IMR-90 (cell line): ENCODE measurements around the gene RAB3C. TPM values are rescaled to one million over a fixed set of nuclear protein-coding genes. Genes with fewer than 3 reads are reported as not detected.

Experiments used
- ATAC-seq: fragments of 200-7000 bp; cut with Tn5 transposase; 2 replicates; pipeline ENCODE4 v1.9.1; 2020; ENCODE audit warnings: low read depth, mild to moderate bottlenecking, moderate library complexity
- BruUV-seq: library from RNA; stranded (reverse); fragments of 400-500 nt; replicated peaks from 2 replicates; lab custom pipeline; 2021; lab: Mats Ljungman, UMichigan
- CTCF ChIA-PET: fragments of 300-600 bp; formaldehyde crosslinking; extraction: SDS; loops from one replicate; lab custom pipeline; 2021; ENCODE audit warnings: antibody characterized with exemption; lab: Yijun Ruan, JAX
- POLR2A ChIA-PET: fragments of 300-600 bp; sonication (Branson Sonifier 250); formaldehyde crosslinking; loops from one replicate; lab custom pipeline; 2022; ENCODE audit warnings: antibody characterized with exemption; ENCODE audit not compliant: unreplicated experiment; lab: Charles Lee
- DNase-seq: peaks from one replicate; pipeline ENCODE4 v3.0.0; 2013
- H2AFZ ChIP-seq: replicated peaks from 2 replicates; pipeline ENCODE3; 2013; ENCODE audit warnings: low read length, mild to moderate bottlenecking; ENCODE audit not compliant: poor library complexity
- H2AK5ac ChIP-seq: 2 replicates; pipeline ENCODE4 v1.6.1; 2013; ENCODE audit warnings: low read depth, low read length, inconsistent platforms
- H2AK9ac ChIP-seq: replicated peaks from 2 replicates; pipeline ENCODE3; 2013; ENCODE audit warnings: mild to moderate bottlenecking, low read depth, low read length, moderate library complexity; ENCODE audit not compliant: poor library complexity
- H2BK120ac ChIP-seq: 2 replicates; pipeline ENCODE4 v1.6.1; 2013; ENCODE audit warnings: low read depth, low read length, inconsistent platforms
- H2BK15ac ChIP-seq: 3 replicates; pipeline ENCODE4 v1.6.1; 2013; ENCODE audit warnings: low read depth, low read length, inconsistent platforms
- H2BK20ac ChIP-seq: 2 replicates; pipeline ENCODE4 v1.6.1; 2013; ENCODE audit warnings: low read depth, mild to moderate bottlenecking, inconsistent platforms, low read length, moderate library complexity
- H2BK5ac ChIP-seq: 2 replicates; pipeline ENCODE4 v1.6.1; 2013; ENCODE audit warnings: mild to moderate bottlenecking, low read depth, low read length, inconsistent platforms; ENCODE audit not compliant: poor library complexity, severe bottlenecking
- H3K14ac ChIP-seq: replicated peaks from 2 replicates; pipeline ENCODE4 v1.6.1; 2013; ENCODE audit warnings: low read depth, low read length, inconsistent platforms
- H3K18ac ChIP-seq: 2 replicates; pipeline ENCODE4 v1.6.1; 2013; ENCODE audit warnings: low read depth, low read length, control low read depth
- H3K23ac ChIP-seq: 2 replicates; pipeline ENCODE4 v1.6.1; 2013; ENCODE audit warnings: low read depth, low read length, inconsistent platforms
- H3K27ac ChIP-seq: 2 replicates; pipeline ENCODE4 v1.5.1; 2013; ENCODE audit warnings: mild to moderate bottlenecking, control low read depth, low read length; ENCODE audit not compliant: insufficient read depth
- H3K27me3 ChIP-seq: 2 replicates; pipeline ENCODE4 v1.6.1; 2013; ENCODE audit warnings: low read length; ENCODE audit not compliant: control insufficient read depth, insufficient read depth
- H3K36me3 ChIP-seq: 2 replicates; pipeline ENCODE4 v1.6.1; 2013; ENCODE audit warnings: low read length, mixed read lengths; ENCODE audit not compliant: control insufficient read depth, insufficient read depth
- H3K4ac ChIP-seq: 2 replicates; pipeline ENCODE4 v1.6.1; 2013; ENCODE audit warnings: low read depth, low read length, inconsistent platforms
- H3K4me1 ChIP-seq: 2 replicates; pipeline ENCODE4 v1.6.1; 2013; ENCODE audit warnings: low read length, mixed read lengths; ENCODE audit not compliant: control insufficient read depth, insufficient read depth
- H3K4me2 ChIP-seq: 2 replicates; pipeline ENCODE4 v1.6.1; 2013; ENCODE audit warnings: low read depth, mild to moderate bottlenecking, control low read depth, low read length, moderate library complexity
- H3K4me3 ChIP-seq: 2 replicates; pipeline ENCODE4 v1.5.1; 2013; ENCODE audit warnings: low read depth, mild to moderate bottlenecking, control low read depth, low read length, moderate library complexity; ENCODE audit not compliant: insufficient read depth
- H3K56ac ChIP-seq: 2 replicates; pipeline ENCODE4 v1.6.1; 2013; ENCODE audit warnings: low read length, inconsistent platforms; ENCODE audit not compliant: insufficient read depth; ENCODE audit errors: extremely low read depth
- H3K79me1 ChIP-seq, 2 experiments: 2 replicates each; pipeline ENCODE4 v1.6.1; 2013; ENCODE audit warnings: low read length in 2 of 2, inconsistent platforms in 1 of 2, low read depth in 1 of 2
- H3K9ac ChIP-seq: 2 replicates; pipeline ENCODE4 v1.6.1; 2013; ENCODE audit warnings: low read depth, low read length, control low read depth
- H3K9me1 ChIP-seq: 2 replicates; pipeline ENCODE4 v1.6.1; 2013; ENCODE audit warnings: low read length, inconsistent platforms; ENCODE audit not compliant: insufficient read depth
- H3K9me3 ChIP-seq: 2 replicates; pipeline ENCODE4 v1.6.1; 2013; ENCODE audit warnings: low read length; ENCODE audit not compliant: control insufficient read depth, insufficient read depth
- H4K20me1 ChIP-seq: 2 replicates; pipeline ENCODE4 v1.6.1; 2013; ENCODE audit warnings: low read length, inconsistent platforms; ENCODE audit not compliant: insufficient read depth
- H4K5ac ChIP-seq: 2 replicates; pipeline ENCODE4 v1.6.1; 2013; ENCODE audit warnings: mild to moderate bottlenecking, low read depth, low read length, control low read depth
- H4K8ac ChIP-seq, 2 experiments: 2 replicates each; pipeline ENCODE4 v1.6.1; 2013; ENCODE audit warnings: low read depth in 2 of 2, low read length in 2 of 2, control low read depth in 1 of 2, inconsistent platforms in 1 of 2
- H4K91ac ChIP-seq: 2 replicates; pipeline ENCODE4 v1.6.1; 2013; ENCODE audit warnings: low read depth, low read length, inconsistent platforms; ENCODE audit not compliant: insufficient read depth
- BHLHE40 ChIP-seq: fragments of 150-350 bp; IDR thresholded peaks from 2 replicates; pipeline ENCODE4 v1.6.1; 2016; ENCODE audit warnings: mild to moderate bottlenecking, low read depth, low read length
- CEBPB ChIP-seq: IDR thresholded peaks from 2 replicates; pipeline ENCODE4 v1.6.1; 2012; ENCODE audit warnings: low read depth, low read length, improper control_type of control experiment
- FOS ChIP-seq: fragments of 150-350 bp; IDR thresholded peaks from 2 replicates; pipeline ENCODE4 v1.6.1; 2016; ENCODE audit warnings: low read depth, low read length
- MAFK ChIP-seq: IDR thresholded peaks from 2 replicates; pipeline ENCODE4 v1.6.1; 2012; ENCODE audit warnings: low read depth, low read length, improper control_type of control experiment
- MAZ ChIP-seq: IDR thresholded peaks from 2 replicates; pipeline ENCODE4 v1.6.1; 2012; ENCODE audit warnings: low read depth, mild to moderate bottlenecking, low read length, improper control_type of control experiment, moderate library complexity, borderline replicate concordance
- NFE2L2 ChIP-seq: fragments of 150-350 bp; IDR thresholded peaks from 2 replicates; pipeline ENCODE4 v1.6.1; 2016; ENCODE audit warnings: low read depth, mild to moderate bottlenecking, low read length
- POLR2A ChIP-seq: IDR thresholded peaks from 2 replicates; pipeline ENCODE4 v1.6.1; 2012; ENCODE audit warnings: mild to moderate bottlenecking, low read depth, low read length
- RCOR1 ChIP-seq: IDR thresholded peaks from 2 replicates; pipeline ENCODE4 v1.6.1; 2012; ENCODE audit warnings: mild to moderate bottlenecking, low read length, improper control_type of control experiment; ENCODE audit not compliant: insufficient replicate concordance
- RFX5 ChIP-seq: IDR thresholded peaks from 2 replicates; pipeline ENCODE4 v1.8.0; 2012; ENCODE audit warnings: low read depth, mild to moderate bottlenecking, low read length, moderate library complexity
- SMC3 ChIP-seq: fragments of 150-350 bp; IDR thresholded peaks from 2 replicates; pipeline ENCODE4 v1.6.1; 2016; ENCODE audit warnings: low read depth, mild to moderate bottlenecking, antibody characterized with exemption, low read length, moderate library complexity
- WGBS, 2 experiments: methylation state at CpG; one replicate each; pipeline versions ENCODE4 v1.1.5 to v1.1.7; 2013; ENCODE audit warnings: missing lambda C conversion rate in 2 of 2; ENCODE audit not compliant: insufficient read length in 1 of 2; ENCODE audit errors: extremely low coverage in 2 of 2; 5-methylcytosine and 5-hydroxymethylcytosine counted together
- dilution Hi-C: fragments of 300-500 bp; cut with HindIII; formaldehyde crosslinking; loops from one replicate; pipeline ENCODE4 v1.14.3; 2018; ENCODE audit warnings: low sequenced_read_pairs; ENCODE audit not compliant: unreplicated experiment
- in situ Hi-C: fragments of 300-500 bp; cut with MboI; formaldehyde crosslinking; loops from 3 replicates; pipeline ENCODE4 v1.14.3; 2019; ENCODE audit warnings: low sequenced_read_pairs, inconsistent platforms, mixed read lengths
- intact Hi-C: fragments of 100-400 bp; cut with micrococcal nuclease; formaldehyde crosslinking; loops from 2 replicates; pipeline ENCODE4 v1.10.0; 2022
- polyA plus RNA-seq, 3 experiments: library from polyadenylated mRNA; depleted of rRNA; stranded (reverse); fragments of >200 nt; gene quantifications; 2 replicates each; pipeline ENCODE4 v1.2.3, GENCODE V29; 2012; ENCODE audit warnings: low replicate concordance in 1 of 3
- total RNA-seq: library from RNA; depleted of rRNA; stranded (reverse); fragments of >200 nt; gene quantifications from 2 replicates; pipeline ENCODE4 v1.2.3, GENCODE V29; 2012
- TF ChIP-seq, protein P1 (sequence below): conservative IDR thresholded peaks from 2 replicates; pipeline ENCODE4 v1.5.1; 2012; ENCODE audit warnings: mild to moderate bottlenecking, low read depth, low read length, improper control_type of control experiment
- TF ChIP-seq, protein P2 (sequence below): fragments of 150-350 bp; IDR thresholded peaks from 2 replicates; pipeline ENCODE4 v1.6.1; 2017; ENCODE audit warnings: mild to moderate bottlenecking, antibody characterized with exemption, low read length, low read depth
- TF ChIP-seq, protein P3 (sequence below): fragments of 150-350 bp; IDR thresholded peaks from 2 replicates; pipeline ENCODE4 v1.6.1; 2016; ENCODE audit warnings: low read depth, mild to moderate bottlenecking, low read length, moderate library complexity, borderline replicate concordance

The RAB3C gene
- total and polyA plus RNA-seq, 2 of the 4 experiments (the other 2 are of a cell fraction), result not detected

DNA sequence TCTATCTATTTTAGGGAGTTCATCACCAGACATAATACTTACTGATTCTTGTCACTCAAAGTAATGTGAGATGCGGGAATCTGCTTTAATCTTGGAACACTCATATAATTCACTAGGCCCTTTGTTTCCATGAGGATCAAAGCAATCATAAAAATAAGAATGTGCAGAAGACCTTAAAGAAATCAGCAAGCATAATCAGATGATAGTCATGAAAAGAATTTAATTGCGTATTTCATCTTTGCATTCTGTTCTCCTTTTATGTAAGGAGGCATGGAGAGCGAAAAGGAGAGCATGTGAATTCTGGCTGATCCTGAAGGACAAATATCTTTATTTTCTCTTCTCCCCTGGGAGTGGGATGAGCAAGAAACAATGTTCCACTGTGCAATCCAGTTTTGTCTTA lies 128.0 kb downstream of the RAB3C start:
- H3K9ac ChIP-seq, result no peak overlapping the region
- no peak overlapping the region for H4K5ac ChIP-seq
- no peak overlapping the region for H3K4me3 ChIP-seq
- no peaks in the 10 kb centered on the region for H3K27me3 ChIP-seq
- no peak overlapping the region for H2AK9ac ChIP-seq
- DNase-seq (no peak), ATAC-seq (no peak)
- no peak overlapping the region for H2AK5ac ChIP-seq
- H4K91ac ChIP-seq, result no peak overlapping the region
- no peak overlapping the region for H2BK15ac ChIP-seq
- CTCF ChIA-PET, result no interaction called here
- no peak overlapping the region for H3K23ac ChIP-seq
- H3K18ac ChIP-seq, result no peak overlapping the region
- H3K9me1 ChIP-seq, result no peaks in the 10 kb centered on the region
- no peak for TF ChIP-seq BHLHE40
- TF ChIP-seq, protein P1, sequence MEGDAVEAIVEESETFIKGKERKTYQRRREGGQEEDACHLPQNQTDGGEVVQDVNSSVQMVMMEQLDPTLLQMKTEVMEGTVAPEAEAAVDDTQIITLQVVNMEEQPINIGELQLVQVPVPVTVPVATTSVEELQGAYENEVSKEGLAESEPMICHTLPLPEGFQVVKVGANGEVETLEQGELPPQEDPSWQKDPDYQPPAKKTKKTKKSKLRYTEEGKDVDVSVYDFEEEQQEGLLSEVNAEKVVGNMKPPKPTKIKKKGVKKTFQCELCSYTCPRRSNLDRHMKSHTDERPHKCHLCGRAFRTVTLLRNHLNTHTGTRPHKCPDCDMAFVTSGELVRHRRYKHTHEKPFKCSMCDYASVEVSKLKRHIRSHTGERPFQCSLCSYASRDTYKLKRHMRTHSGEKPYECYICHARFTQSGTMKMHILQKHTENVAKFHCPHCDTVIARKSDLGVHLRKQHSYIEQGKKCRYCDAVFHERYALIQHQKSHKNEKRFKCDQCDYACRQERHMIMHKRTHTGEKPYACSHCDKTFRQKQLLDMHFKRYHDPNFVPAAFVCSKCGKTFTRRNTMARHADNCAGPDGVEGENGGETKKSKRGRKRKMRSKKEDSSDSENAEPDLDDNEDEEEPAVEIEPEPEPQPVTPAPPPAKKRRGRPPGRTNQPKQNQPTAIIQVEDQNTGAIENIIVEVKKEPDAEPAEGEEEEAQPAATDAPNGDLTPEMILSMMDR, result no peak
- TF ChIP-seq FOS, result no peak
- TF ChIP-seq CEBPB, result no peak
- TF ChIP-seq MAZ, result no peak
- no peak for TF ChIP-seq MAFK
- TF ChIP-seq SMC3, result no peak
- TF ChIP-seq POLR2A, result no peak
- TF ChIP-seq, protein P2, sequence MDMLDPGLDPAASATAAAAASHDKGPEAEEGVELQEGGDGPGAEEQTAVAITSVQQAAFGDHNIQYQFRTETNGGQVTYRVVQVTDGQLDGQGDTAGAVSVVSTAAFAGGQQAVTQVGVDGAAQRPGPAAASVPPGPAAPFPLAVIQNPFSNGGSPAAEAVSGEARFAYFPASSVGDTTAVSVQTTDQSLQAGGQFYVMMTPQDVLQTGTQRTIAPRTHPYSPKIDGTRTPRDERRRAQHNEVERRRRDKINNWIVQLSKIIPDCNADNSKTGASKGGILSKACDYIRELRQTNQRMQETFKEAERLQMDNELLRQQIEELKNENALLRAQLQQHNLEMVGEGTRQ, result no peak
- no peak for TF ChIP-seq NFE2L2
- TF ChIP-seq, protein P3, sequence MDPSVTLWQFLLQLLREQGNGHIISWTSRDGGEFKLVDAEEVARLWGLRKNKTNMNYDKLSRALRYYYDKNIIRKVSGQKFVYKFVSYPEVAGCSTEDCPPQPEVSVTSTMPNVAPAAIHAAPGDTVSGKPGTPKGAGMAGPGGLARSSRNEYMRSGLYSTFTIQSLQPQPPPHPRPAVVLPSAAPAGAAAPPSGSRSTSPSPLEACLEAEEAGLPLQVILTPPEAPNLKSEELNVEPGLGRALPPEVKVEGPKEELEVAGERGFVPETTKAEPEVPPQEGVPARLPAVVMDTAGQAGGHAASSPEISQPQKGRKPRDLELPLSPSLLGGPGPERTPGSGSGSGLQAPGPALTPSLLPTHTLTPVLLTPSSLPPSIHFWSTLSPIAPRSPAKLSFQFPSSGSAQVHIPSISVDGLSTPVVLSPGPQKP, result no peak
- no peak for TF ChIP-seq RCOR1
- TF ChIP-seq RFX5, result no peak
- H3K14ac ChIP-seq, result no peak overlapping the region
- no peaks in the 10 kb centered on the region for H3K79me1 ChIP-seq
- no peak overlapping the region for H3K4ac ChIP-seq
- no peaks in the 10 kb centered on the region for H4K20me1 ChIP-seq
- no peak overlapping the region for H2BK5ac ChIP-seq
- no peaks in the 10 kb centered on the region for H3K9me3 ChIP-seq
- no TSS peak for BruUV-seq
- no CpG with 5 or more reads among the region's 3 CpGs for WGBS, 2 experiments
- H3K36me3 ChIP-seq, result no peaks in the 10 kb centered on the region
- in situ Hi-C loops, result no loop called here
- H3K56ac ChIP-seq, result no peak overlapping the region
- no peak overlapping the region for H3K27ac ChIP-seq
- no peak overlapping the region for H2BK120ac ChIP-seq
- H4K8ac ChIP-seq, result no peak overlapping the region
- H2BK20ac ChIP-seq, result no peak overlapping the region
- intact Hi-C loops, result no loop called here
- H3K4me1 ChIP-seq, result no peaks in the 10 kb centered on the region
- POLR2A ChIA-PET, result no interaction called here
- H2AFZ ChIP-seq, result no peak overlapping the region
- dilution Hi-C loops, result no loop called here
- H3K4me2 ChIP-seq, result no peak overlapping the region
